Gastrocnemius medialis (tissue), 4 donors: ENCODE measurements around the gene ESRRB.

Experiments
- CTCF ChIP-seq, 5 experiments: fragments of 450-650 bp in 3 of 5; fragments of 200-600 bp in 2 of 5; sonication (generic) in 2 of 5; IDR thresholded peaks in 4 of 5; conservative IDR thresholded peaks in 1 of 5; 1 replicate in 4 of 5; 2 replicates in 1 of 5; pipeline ENCODE4 v1.5.1; 2016 to 2019; ENCODE audit warnings: antibody characterized with exemption in 5 of 5, mild to moderate bottlenecking in 3 of 5, moderate library complexity in 3 of 5
- POLR2A ChIP-seq, 2 donors: fragments of 450-650 bp; IDR thresholded peaks; one replicate each; pipeline ENCODE4 v1.6.1; 2017; ENCODE audit warnings: antibody characterized with exemption in 2 of 2, mild to moderate bottlenecking in 2 of 2, moderate library complexity in 2 of 2

- TF ChIP-seq CTCF (IDR thresholded peaks at IDR 0.05 in 4 of 5, conservative IDR thresholded peaks at IDR 0.05 in 1 of 5) (no peak), POLR2A (IDR thresholded peaks at IDR 0.05) (no peak)
Observed at GRCh38 chr14:76432827-76433752, 57.2 kb downstream of the ESRRB start.
